NCI-H2196 treated with DMSO at 0.1 percent for 48 hours (cell line): Measurements from ENCODE around the gene TMEM253.

Experiments
- DNase-seq: peaks from one replicate; lab custom pipeline; 2025; ENCODE audit not compliant: unreplicated experiment; lab: John Stamatoyannopoulos, UW

The TMEM253 gene

GRCh38 chr14:21089877-21090193 is 11.0 kb upstream of the TMEM253 start:
- DNase-seq, result no peak

DNA sequence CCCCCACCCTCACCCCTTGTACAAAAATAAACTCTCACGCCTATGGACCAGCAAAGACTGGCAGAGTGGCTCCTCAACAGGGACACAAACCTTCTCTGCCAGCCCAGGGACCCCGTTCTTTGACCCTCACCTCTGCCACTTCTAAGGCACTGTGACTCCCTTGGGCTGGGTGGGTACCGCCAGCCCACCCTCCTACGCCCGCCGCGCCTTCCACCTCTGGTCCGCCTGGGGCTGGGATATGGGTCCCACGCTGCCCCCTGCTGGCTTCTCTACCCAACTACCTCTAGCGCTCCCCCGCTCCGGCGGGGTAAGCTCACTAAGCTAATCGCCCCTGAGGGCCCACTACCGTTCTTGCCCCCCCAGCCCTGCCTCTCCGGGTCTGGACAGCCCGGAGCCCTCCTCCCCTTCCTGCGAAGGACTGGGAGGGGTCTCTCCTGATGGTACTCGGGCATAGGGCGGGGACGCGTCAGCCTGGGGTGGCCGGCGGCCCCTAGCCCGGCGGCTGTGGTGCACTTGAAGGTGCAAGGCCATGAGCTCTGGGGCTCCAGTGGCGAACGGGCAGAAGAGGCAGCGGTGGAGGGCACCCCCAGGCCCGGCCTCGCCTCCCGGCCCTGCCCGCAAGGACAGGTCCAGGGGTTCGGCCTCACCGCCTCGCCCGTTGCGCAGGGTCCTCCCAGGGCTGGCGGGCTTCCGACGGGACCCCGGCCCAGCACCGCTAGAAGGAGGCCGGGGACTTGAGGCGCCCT is 10.5 kb upstream of the TMEM253 start:
- DNase-seq, result no peak

GRCh38 chr14:21090940-21091663 is 9.8 kb upstream of the TMEM253 start:
- DNase-seq, result no peak

DNA sequence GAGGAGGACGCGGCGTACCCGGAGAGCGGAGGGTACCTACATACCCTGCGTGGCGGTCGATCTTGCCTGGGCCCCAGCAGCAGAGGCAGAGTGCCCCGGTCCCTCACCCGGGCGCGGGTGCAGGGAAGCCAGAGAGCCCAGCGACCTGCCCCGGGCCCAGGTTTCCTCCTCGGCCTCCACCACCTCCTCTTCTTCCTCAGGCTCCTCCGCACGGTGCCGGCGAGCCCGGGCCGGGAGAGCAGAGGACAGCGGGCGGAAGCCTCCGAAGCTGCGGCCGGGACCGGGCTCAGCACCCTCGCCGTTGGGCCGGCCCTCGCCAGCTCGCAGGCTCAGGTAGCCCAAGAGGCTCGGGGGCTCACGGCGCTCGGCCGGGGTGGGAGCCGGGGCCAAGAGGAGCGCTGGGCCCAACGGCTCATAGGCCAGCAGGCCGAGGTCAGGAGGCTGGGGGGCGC is 9.0 kb upstream of the TMEM253 start:
- no peak for DNase-seq

DNA sequence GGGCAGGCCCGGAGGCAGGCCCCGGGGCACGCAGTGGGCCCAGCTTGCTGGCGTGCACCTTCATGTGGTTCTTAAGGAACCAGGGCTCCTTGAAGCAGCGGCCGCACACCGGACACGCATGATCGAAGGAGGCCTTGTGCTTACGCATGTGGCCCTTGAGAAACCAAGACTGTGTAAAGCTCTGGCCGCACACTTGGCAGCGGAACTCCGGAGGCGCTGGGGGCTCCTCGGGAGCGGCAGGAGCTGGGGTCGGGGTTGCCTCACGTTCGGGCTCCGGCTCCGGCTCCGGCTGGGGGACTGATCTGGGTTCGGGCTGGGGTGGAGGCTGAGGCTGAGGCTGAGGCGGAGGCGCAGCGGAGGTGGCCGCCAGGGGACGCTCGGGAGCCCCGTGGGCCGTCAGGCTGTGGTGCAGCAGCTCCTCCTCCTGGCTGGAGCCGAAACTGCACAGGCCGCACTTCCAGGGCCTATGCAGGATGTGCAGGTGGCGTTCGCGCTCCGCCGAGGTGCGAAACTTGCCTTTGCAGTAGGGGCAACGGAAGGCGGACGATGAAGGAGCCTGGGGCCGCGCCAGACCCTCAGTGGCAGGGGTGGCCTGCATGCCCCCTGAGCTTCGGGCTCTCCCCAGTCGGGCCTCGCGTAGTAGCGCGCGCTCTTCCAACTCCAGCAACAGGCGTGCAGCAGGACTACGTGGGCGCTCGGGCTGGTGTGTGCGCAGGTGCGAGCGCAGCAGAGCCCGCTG is 8.4 kb upstream of the TMEM253 start:
- DNase-seq, result no peak

- no peak for DNase-seq
Measured at GRCh38 chr14:21093018-21093417, 7.8 kb upstream of the TMEM253 start.

- peak; percentile 53 for DNase-seq
Measured at GRCh38 chr14:21093769-21094681, 6.8 kb upstream of the TMEM253 start.

DNA sequence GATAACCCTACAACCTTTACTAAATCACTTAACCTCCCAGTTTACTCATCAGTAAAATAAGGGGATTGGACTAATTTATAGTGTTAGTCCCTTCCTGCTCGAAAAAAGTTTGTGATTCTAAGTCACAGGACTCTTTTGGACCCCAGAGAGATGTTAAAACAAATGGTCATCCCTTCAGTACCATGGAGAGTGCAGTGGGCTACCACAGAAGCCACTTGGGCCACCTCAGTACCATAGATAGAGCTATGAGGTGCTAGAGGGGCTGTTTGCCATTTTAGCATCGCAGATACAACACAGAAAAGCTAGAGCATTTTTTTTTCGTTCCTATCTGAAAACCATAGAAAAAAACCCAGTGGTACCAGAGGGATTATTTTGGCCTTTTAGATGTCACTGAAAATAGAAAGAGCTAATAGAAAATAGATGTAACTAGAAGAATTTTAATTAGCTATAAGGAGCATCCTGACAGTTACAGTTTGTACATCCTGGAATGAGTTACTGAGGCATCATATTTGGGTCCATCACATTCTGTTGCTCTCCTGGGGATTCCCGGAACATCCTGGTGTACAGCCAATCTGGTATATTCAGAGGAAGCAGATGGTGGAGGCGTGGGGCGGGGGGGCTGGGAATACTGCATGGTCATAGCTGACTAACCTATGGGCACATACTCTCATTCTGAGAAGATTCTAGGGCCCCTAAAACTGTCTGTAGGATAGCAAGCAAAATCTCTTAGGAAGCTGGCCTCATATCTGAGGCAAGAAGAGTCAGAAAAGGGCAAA is 5.2 kb upstream of the TMEM253 start:
- no peak for DNase-seq

GRCh38 chr14:21096438-21096837 is 4.4 kb upstream of the TMEM253 start:
- DNase-seq, result no peak

DNA sequence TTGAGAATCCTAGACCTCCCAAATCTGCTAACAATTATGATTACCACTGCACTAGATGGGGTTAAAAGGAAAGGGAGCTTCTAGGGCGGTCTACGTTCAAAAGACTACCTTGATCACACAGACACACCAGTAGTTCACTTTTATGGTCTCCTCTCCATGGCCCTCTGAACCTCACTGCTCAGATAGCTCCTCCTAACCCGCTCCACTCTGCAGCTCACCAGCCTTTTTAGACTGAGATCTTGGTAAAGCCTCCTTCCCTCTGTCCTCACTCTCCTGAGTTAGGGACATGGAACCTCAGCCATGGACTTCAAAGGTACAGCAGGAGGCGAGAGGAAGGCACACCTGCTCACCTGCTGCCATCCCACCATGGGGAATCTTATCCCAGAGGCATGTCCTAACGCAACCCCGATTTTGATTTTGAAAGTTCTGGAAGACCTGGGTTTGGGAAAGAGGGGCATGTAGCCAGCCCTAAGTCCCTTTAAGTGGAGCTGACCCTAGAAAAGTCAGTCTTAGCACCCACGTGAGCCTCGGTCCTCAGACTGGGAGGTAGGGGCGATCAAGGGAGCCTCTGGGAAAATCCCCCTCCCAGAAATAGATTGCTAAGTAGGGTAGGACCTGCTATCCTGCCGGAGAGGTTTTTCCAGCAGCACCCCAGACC is 3.8 kb upstream of the TMEM253 start:
- no peak for DNase-seq

GRCh38 chr14:21097636-21098075 is 3.2 kb upstream of the TMEM253 start:
- DNase-seq, result no peak

DNA sequence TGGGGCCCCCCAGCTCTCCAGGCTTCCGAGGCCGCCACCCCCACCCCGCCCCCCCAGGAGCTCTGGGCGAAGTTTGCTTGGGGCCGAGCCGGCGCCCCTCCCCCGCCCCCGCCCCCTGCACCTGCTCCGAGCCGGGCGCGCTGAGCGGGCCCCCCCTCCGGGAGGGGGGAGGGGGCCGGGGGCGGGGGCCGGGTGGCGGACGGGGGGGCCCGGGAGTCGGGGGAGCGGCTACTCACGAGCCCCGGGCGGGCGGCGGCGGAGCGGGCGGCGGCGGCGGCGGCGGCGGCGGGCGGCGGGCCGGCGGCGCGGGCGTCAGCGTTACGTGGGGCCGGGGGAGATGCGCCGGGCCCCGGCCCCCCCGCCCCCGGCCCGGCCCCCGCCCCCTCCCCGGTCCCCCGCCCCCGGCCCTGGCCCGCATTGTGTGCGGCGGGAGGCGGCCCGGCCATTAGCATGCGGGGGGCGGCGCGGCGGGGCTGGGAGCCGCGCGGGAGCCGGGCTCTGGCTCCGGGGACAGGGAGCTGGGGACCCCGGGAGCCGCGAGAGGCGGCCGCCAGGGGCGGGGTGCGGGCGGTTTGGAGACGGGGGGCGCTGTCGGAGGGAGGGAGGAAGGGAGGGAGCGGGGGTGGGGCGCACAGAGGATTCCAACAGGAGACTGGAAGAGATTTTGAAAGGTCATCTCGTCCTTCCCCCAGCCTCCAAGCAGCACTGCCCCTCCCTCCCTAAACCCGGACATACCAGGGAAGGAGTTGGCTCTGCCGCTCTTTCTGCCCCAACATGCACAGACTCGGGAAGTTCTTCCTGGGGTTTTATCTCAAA is 2.6 kb upstream of the TMEM253 start, which contains the start of gene ZNF219:
Gene ZNF219, minus strand, starts transcription at position 580 of the 816 bp plus-strand sequence. CDS start 5,064 bp downstream, outside the sequence.
- DNase-seq, result peak; percentile 59

- no peak for DNase-seq
Measured at GRCh38 chr14:21098892-21099595, 1.8 kb upstream of the TMEM253 start.

GRCh38 chr14:21099596-21099985 is 1.3 kb upstream of the TMEM253 start:
- DNase-seq, result no peak

- DNase-seq, result no peak
Measured at GRCh38 chr14:21101802-21102413, 1.0 kb downstream of the TMEM253 start.

GRCh38 chr14:21102521-21103410 is 1.9 kb downstream of the TMEM253 start:
- no peak for DNase-seq

DNA sequence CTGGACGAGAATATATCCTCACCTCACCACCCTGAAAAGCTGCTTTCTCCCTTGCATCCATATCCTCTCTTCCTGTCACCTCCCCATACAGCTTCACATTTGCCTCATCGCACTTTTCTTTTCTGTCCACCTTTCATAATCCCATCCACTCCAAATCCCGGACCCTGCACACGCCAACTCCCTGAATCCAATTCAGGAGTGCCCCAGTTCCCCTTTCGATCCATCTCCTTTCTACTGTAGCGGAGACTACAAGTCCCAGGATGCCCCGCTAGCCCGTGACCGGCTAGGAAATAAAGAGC is 2.5 kb downstream of the TMEM253 start:
- DNase-seq, result no peak
